GM12892 (cell line): ENCODE data around the gene MAP1LC3B.

Experiments used
- POLR2A ChIP-seq: IDR thresholded peaks from 2 replicates; pipeline ENCODE4 v1.6.1; 2011; ENCODE audit warnings: low read depth, low read length, control low read depth
- POLR2AphosphoS5 ChIP-seq: IDR thresholded peaks from 2 replicates; pipeline ENCODE4 v1.6.1; 2011; ENCODE audit warnings: low read depth, low read length, control low read depth

DNA sequence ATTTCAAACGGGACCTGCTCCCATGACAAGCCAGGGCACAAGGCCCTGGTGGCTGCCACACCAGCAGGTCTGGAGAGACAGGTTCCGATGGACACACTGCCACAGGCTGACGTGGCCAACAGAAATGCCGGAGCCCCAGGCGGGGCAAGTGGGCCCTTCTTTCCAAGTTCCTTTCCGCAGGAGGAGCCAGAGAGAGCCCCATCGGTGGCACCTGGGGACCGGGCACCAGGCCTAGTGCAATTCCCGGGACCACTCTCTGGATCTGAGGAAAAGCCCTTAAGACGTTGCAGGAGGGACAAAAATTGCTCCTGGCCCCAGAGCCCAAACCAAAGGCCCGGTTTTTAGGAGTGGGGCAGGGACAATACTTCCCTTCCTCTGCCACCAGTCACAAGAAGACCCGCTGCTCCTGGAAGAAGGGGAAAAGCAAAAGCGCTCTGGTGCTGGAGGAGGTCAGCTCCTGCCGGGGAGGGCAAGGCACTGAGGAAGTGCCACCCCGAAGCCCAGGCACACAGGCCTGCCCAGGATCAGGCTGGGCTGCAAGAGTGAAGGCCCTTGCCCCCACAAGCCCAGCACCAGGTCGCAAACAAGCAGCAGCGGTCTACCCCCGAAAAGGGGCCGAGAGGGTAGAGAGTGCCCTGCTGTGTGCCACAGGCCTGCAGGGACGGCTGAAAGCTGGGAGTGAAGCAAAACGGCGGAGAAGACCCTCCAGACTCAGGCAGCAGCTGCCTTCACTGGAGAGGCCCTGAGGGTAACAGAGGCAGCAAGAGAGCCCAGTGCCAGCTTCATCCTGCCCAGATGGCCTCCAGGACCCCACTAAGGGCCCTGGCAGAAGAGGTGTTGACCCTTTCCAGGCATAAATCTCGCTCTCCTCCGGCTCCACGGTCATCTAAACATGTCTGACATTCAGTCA lies 29.1 kb downstream of the MAP1LC3B start:
- no peak for TF ChIP-seq POLR2AphosphoS5
- TF ChIP-seq POLR2A = no peak
